Tibial nerve (tissue), 4 donors: Measurements from ENCODE around the gene CTRB2.
"Not testable (repeated sequence)": the region's sequence is repeated elsewhere in the genome, so short reads cannot be mapped to it uniquely, and the experiment has no call there.

Experiments used
- CTCF ChIP-seq, 5 experiments: fragments of 200-600 bp in 3 of 5; fragments of 450-650 bp in 2 of 5; sonication (generic) in 3 of 5; IDR thresholded peaks; one replicate each; pipeline ENCODE4 v1.5.1; 2016 to 2019; ENCODE audit warnings: antibody characterized with exemption in 5 of 5, mild to moderate bottlenecking in 3 of 5, moderate library complexity in 2 of 5
- EP300 ChIP-seq, 2 donors: sonication (generic); formaldehyde crosslinking; IDR thresholded peaks; one replicate each; pipeline ENCODE4 v1.6.1; 2017; ENCODE audit warnings: antibody characterized with exemption in 2 of 2, mild to moderate bottlenecking in 1 of 2
- POLR2A ChIP-seq, 2 donors: fragments of 450-650 bp; IDR thresholded peaks; one replicate each; pipeline ENCODE4 v1.6.1; 2017; ENCODE audit warnings: antibody characterized with exemption in 2 of 2, mild to moderate bottlenecking in 2 of 2, moderate library complexity in 2 of 2

- TF ChIP-seq CTCF, POLR2A, EP300 (IDR thresholded peaks at IDR 0.05): not testable (repeated sequence)
Measured at GRCh38 chr16:75209514-75209913, 2.6 kb upstream of the CTRB2 start.
